Esophagus squamous epithelium (tissue), 5 donors: ENCODE data around the gene STAMBPL1. TPM values are rescaled to one million over a fixed set of nuclear protein-coding genes. Genes with fewer than 3 reads are reported as not detected.

Experiments
- DNase-seq: peaks from one replicate; lab custom pipeline; 2025; lab: John Stamatoyannopoulos, UW
- H3K27ac ChIP-seq, 4 donors: fragments of 200-600 bp; sonication (generic); one replicate each; pipeline ENCODE4 v1.5.1; 2016 to 2019; ENCODE audit warnings: mild to moderate bottlenecking in 1 of 4
- H3K27me3 ChIP-seq, 4 donors: fragments of 200-600 bp; sonication (generic); 1 replicate in 3 of 4; 2 replicates in 1 of 4; pipeline versions ENCODE4 v1.5.1 to v1.6.0; 2017 to 2021; ENCODE audit warnings: antibody characterized with exemption in 1 of 4
- H3K36me3 ChIP-seq, 3 donors: fragments of 200-600 bp; sonication (generic); one replicate each; pipeline ENCODE4 v1.5.1; 2016 to 2019
- H3K4me1 ChIP-seq, 3 donors: fragments of 200-600 bp; sonication (generic); one replicate each; pipeline ENCODE4 v1.5.1; 2017 to 2019
- H3K4me3 ChIP-seq, 4 donors: fragments of 200-600 bp; sonication (generic); 1 replicate in 3 of 4; 2 replicates in 1 of 4; pipeline ENCODE4 v1.5.1; 2016 to 2019; ENCODE audit warnings: mild to moderate bottlenecking in 2 of 4, moderate library complexity in 1 of 4
- H3K9me3 ChIP-seq, 3 donors: fragments of 200-600 bp; sonication (generic); one replicate each; pipeline ENCODE4 v1.5.1; 2016 to 2019
- CTCF ChIP-seq, 6 experiments: fragments of 450-650 bp in 4 of 6; fragments of 200-600 bp in 2 of 6; sonication (generic) in 2 of 6; IDR thresholded peaks; one replicate each; pipeline ENCODE4 v1.5.1; 2016 to 2019; ENCODE audit warnings: antibody characterized with exemption in 6 of 6, mild to moderate bottlenecking in 4 of 6, moderate library complexity in 4 of 6
- POLR2A ChIP-seq, 4 donors: fragments of 450-650 bp; IDR thresholded peaks; one replicate each; pipeline ENCODE4 v1.6.1; 2017; ENCODE audit warnings: antibody characterized with exemption in 4 of 4, mild to moderate bottlenecking in 4 of 4, moderate library complexity in 3 of 4
- WGBS, 2 donors: methylation state at CpG; one replicate each; pipeline ENCODE4 v1.1.5; 2018; 5-methylcytosine and 5-hydroxymethylcytosine counted together
- intact Hi-C: fragments of 100-400 bp; cut with DNase I; formaldehyde crosslinking; loops from one replicate; pipeline ENCODE4 v1.15.0; 2022
- total RNA-seq, 4 donors: library from RNA; depleted of rRNA; stranded (reverse); fragments of >200 nt; gene quantifications; one replicate each; pipeline ENCODE4 v1.1.0, GENCODE V29; 2016
- donor health status: DM: yes; HTN: yes; CAD: no.

Gene STAMBPL1
- total RNA-seq, 4 donors from 2014 or later, result 3.5 to 21.0 (median 7.6) TPM

GRCh38 chr10:88960802-88961201, 80.8 kb downstream of the STAMBPL1 start:
- peak overlapping the region in 1 of 4 donors; percentile 51 for H3K27ac ChIP-seq
- no peak for DNase-seq

DNA sequence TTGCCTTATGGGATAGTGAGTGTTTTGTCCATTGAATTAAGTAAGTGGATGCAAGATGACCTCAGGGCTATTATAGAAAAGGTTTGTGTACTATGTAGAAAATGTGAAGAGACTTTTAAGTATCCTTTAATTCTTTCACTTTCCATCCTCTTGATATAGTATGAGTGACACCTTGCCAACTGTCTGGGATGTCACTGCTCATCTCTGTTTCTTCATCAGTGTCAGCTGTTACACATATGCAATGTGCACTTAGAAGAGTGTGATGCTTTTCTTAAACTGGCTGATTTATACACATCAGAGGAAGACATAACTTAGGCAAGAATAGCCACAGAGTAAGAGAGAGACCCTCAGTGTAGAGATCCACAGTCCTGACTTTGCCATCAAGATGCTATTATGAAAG, 81.2 kb downstream of the STAMBPL1 start:
- no peak for TF ChIP-seq POLR2A (IDR thresholded peaks at IDR 0.05)
- TF ChIP-seq CTCF (IDR thresholded peaks at IDR 0.05), result no peak
- no peak overlapping the region for H3K27ac ChIP-seq
- H3K36me3 ChIP-seq, result no peaks in the 10 kb centered on the region
- no peaks in the 10 kb centered on the region for H3K27me3 ChIP-seq
- H3K4me3 ChIP-seq, result no peak overlapping the region
- H3K9me3 ChIP-seq, result no peaks in the 10 kb centered on the region
- DNase-seq, result no peak
- peaks cover 0 to 11% (median 0%) of the 10 kb centered on the region in 3 donors for H3K4me1 ChIP-seq
- intact Hi-C loops, result no loop called here

More at GRCh38 chr10:88960802-88961201, 80.8 kb downstream of the STAMBPL1 start:
- WGBS, 2 donors, result 89 to 90% methylated on average over 1 of the region's 1 CpG
- intact Hi-C loops, result no loop called here
- TF ChIP-seq POLR2A (IDR thresholded peaks at IDR 0.05), result no peak
- TF ChIP-seq CTCF (IDR thresholded peaks at IDR 0.05), result no peak
- Histone ChIP-seq H3K36me3 (no peaks in the 10 kb centered on the region), H3K27me3 (no peaks in the 10 kb centered on the region), H3K4me3 (no peak overlapping the region), H3K9me3 (no peaks in the 10 kb centered on the region), H3K4me1 (peaks cover 0 to 10% (median 0%) of the 10 kb centered on the region in 3 donors)

DNA sequence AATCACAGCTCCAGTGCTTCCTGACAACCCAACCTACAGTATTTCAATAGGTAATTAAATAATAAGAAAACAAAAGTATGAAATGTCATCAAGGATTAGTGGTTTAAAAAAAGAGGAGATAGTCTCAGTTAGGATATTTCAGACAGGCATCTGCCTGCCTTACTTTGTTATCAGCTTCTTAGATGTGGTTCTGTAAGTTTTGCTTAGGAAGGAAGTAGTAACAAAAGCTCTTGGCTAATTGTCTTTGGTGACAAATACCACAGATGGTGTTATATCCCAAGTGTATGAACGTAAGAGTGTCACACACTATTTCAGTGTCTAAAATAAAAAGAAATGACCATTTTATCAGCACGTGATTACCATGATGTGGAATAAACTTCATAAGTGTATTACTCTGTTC, 82.3 kb downstream of the STAMBPL1 start:
- H3K27me3 ChIP-seq, result no peaks in the 10 kb centered on the region
- no peaks in the 10 kb centered on the region for H3K9me3 ChIP-seq
- H3K27ac ChIP-seq, result no peak overlapping the region
- TF ChIP-seq CTCF (IDR thresholded peaks at IDR 0.05), result no peak
- no peak for TF ChIP-seq POLR2A (IDR thresholded peaks at IDR 0.05)
- 38 to 60% methylated on average over 2 of the region's 2 CpGs for WGBS, 2 donors
- no peak overlapping the region for H3K4me3 ChIP-seq
- peaks cover 0 to 18% (median 0%) of the 10 kb centered on the region in 3 donors for H3K4me1 ChIP-seq
- no peaks in the 10 kb centered on the region for H3K36me3 ChIP-seq
- intact Hi-C loops, result no loop called here
- no peak for DNase-seq

GRCh38 chr10:88963318-88963717, 83.3 kb downstream of the STAMBPL1 start:
- Histone ChIP-seq H3K4me3 (no peak overlapping the region), H3K9me3 (no peaks in the 10 kb centered on the region), H3K36me3 (no peaks in the 10 kb centered on the region), H3K27ac (no peak overlapping the region), H3K27me3 (no peaks in the 10 kb centered on the region), H3K4me1 (peaks cover 0 to 18% (median 0%) of the 10 kb centered on the region in 3 donors)
- intact Hi-C loops, result no loop called here
- DNase-seq, result no peak
- 69 to 87% methylated on average over 2 of the region's 2 CpGs for WGBS, 2 donors
- no peak for TF ChIP-seq CTCF (IDR thresholded peaks at IDR 0.05)
- TF ChIP-seq POLR2A (IDR thresholded peaks at IDR 0.05), result no peak

- no peaks in the 10 kb centered on the region for H3K9me3 ChIP-seq
- intact Hi-C loops, result no loop called here
- peaks cover 0 to 18% (median 0%) of the 10 kb centered on the region in 3 donors for H3K4me1 ChIP-seq
- H3K4me3 ChIP-seq, result no peak overlapping the region
- 72 to 82% methylated on average over 1 of the region's 1 CpG for WGBS, 2 donors
- H3K27ac ChIP-seq, result peak overlapping the region in 1 of 4 donors; percentile 19
- no peaks in the 10 kb centered on the region for H3K27me3 ChIP-seq
- H3K36me3 ChIP-seq, result no peaks in the 10 kb centered on the region
- TF ChIP-seq POLR2A (IDR thresholded peaks at IDR 0.05), result no peak
- no peak for TF ChIP-seq CTCF (IDR thresholded peaks at IDR 0.05)
- DNase-seq, result no peak
Measured at GRCh38 chr10:88964360-88964759, 84.3 kb downstream of the STAMBPL1 start.
